CD4-positive, CD25-positive, alpha-beta regulatory T cell (primary cell): ENCODE data around the gene SLC38A6. TPM values are rescaled to one million over a fixed set of nuclear protein-coding genes. Genes with fewer than 3 reads are reported as not detected.

Source experiments
- ATAC-seq, 2 donors: fragments of 150-1000 bp; cut with Tn5 transposase; one replicate each; pipeline ENCODE4 v1.10.0; 2021; ENCODE audit warnings: low read depth in 2 of 2, moderate number of reproducible peaks in 2 of 2, moderate library complexity in 1 of 2
- DNase-seq, 3 donors: peaks; one replicate each; pipeline versions ENCODE4 v3.0.0 to v3.0.0-alpha.2; 2012 to 2022; ENCODE audit warnings: mixed read lengths in 1 of 3
- H3K27ac ChIP-seq: one replicate; pipeline ENCODE4 v1.7.0; 2013; ENCODE audit warnings: mild to moderate bottlenecking, low read length; ENCODE audit not compliant: insufficient read depth, poor library complexity, severe bottlenecking
- H3K27me3 ChIP-seq: one replicate; pipeline ENCODE4 v1.7.0; 2013; ENCODE audit warnings: low read length; ENCODE audit not compliant: control insufficient read depth, insufficient read depth
- H3K36me3 ChIP-seq: one replicate; pipeline ENCODE4 v1.7.0; 2013; ENCODE audit warnings: mild to moderate bottlenecking, low read length, moderate library complexity; ENCODE audit not compliant: control insufficient read depth, insufficient read depth
- H3K4me1 ChIP-seq: 2 replicates; pipeline ENCODE4 v1.7.0; 2013; ENCODE audit warnings: mild to moderate bottlenecking, low read length; ENCODE audit not compliant: insufficient read depth, control insufficient read depth, poor library complexity, severe bottlenecking
- H3K4me3 ChIP-seq: one replicate; pipeline ENCODE4 v1.7.0; 2013; ENCODE audit warnings: low read depth, mild to moderate bottlenecking, low read length, moderate library complexity
- H3K9me3 ChIP-seq, 2 experiments: 1 replicate in 1 of 2; 2 replicates in 1 of 2; pipeline ENCODE4 v1.7.0; 2013; ENCODE audit warnings: low read length in 2 of 2, mild to moderate bottlenecking in 1 of 2, moderate library complexity in 1 of 2; ENCODE audit not compliant: control insufficient read depth in 2 of 2
- H3K27ac Mint-ChIP-seq, 3 donors: one replicate each; pipeline ENCODE4 v1.8.0; 2020 to 2022; ENCODE audit warnings: mild to moderate bottlenecking in 3 of 3, mixed read lengths in 3 of 3, moderate library complexity in 2 of 3
- H3K27me3 Mint-ChIP-seq: one replicate; pipeline ENCODE4 v1.8.0; 2022; ENCODE audit warnings: mild to moderate bottlenecking, mixed read lengths
- H3K36me3 Mint-ChIP-seq: one replicate; pipeline ENCODE4 v1.8.0; 2020; ENCODE audit warnings: mixed read lengths
- H3K4me1 Mint-ChIP-seq, 4 donors: one replicate each; pipeline ENCODE4 v1.8.0; 2020 to 2022; ENCODE audit warnings: mixed read lengths in 4 of 4, mild to moderate bottlenecking in 1 of 4
- H3K4me3 Mint-ChIP-seq, 4 donors: one replicate each; pipeline ENCODE4 v1.8.0; 2020 to 2022; ENCODE audit warnings: mild to moderate bottlenecking in 4 of 4, mixed read lengths in 4 of 4, moderate library complexity in 3 of 4
- H3K9me3 Mint-ChIP-seq, 7 donors: one replicate each; pipeline ENCODE4 v1.8.0; 2020 to 2022; ENCODE audit warnings: mixed read lengths in 7 of 7, mild to moderate bottlenecking in 3 of 7, moderate library complexity in 2 of 7
- polyA plus RNA-seq, 4 donors: library from polyadenylated mRNA; unstranded; fragments of 300-500 nt; fragmentation: Illumina TruSeq; gene quantifications; one replicate each; pipeline ENCODE4 v1.2.3, GENCODE V29; 2021
- total RNA-seq: library from RNA; stranded (reverse); gene quantifications from one replicate; pipeline ENCODE4 v1.2.3, GENCODE V29; 2022

Gene SLC38A6
- total and polyA plus RNA-seq, 5 donors from 2014 or later: 6.3 to 13.8 (median 9.4) TPM

- Mint-ChIP-seq H3K27me3 (no peaks in the 10 kb centered on the region), H3K27ac (no peak overlapping the region), H3K4me1 (no peaks in the 10 kb centered on the region), H3K4me3 (no peak overlapping the region), H3K9me3 (peaks cover 0 to 10% (median 2%) of the 10 kb centered on the region in 7 donors), H3K36me3 (peaks cover 25% of the 10 kb centered on the region)
- no peaks in the 10 kb centered on the region for H3K27me3 ChIP-seq
- H3K36me3 ChIP-seq: no peaks in the 10 kb centered on the region
- H3K9me3 ChIP-seq: no peaks in the 10 kb centered on the region
- no peak overlapping the region for H3K27ac ChIP-seq
- ATAC-seq (no peak), DNase-seq (no peak)
- no peak overlapping the region for H3K4me3 ChIP-seq
- no peaks in the 10 kb centered on the region for H3K4me1 ChIP-seq
These were observed 117.7 kb downstream of the SLC38A6 start for GRCh38 chr14:61098721-61099120.

- H3K36me3 ChIP-seq: no peaks in the 10 kb centered on the region
- H3K4me1 Mint-ChIP-seq: no peaks in the 10 kb centered on the region
- no peak overlapping the region for H3K27ac Mint-ChIP-seq
- no peaks in the 10 kb centered on the region for H3K27me3 ChIP-seq
- H3K4me1 ChIP-seq: no peaks in the 10 kb centered on the region
- H3K4me3 Mint-ChIP-seq: no peak overlapping the region
- H3K4me3 ChIP-seq: no peak overlapping the region
- no peak overlapping the region for H3K27ac ChIP-seq
- DNase-seq: no peak
- H3K9me3 ChIP-seq: no peaks in the 10 kb centered on the region
- H3K9me3 Mint-ChIP-seq: peaks cover 0 to 10% (median 2%) of the 10 kb centered on the region in 7 donors
- peaks cover 20% of the 10 kb centered on the region for H3K36me3 Mint-ChIP-seq
- no peak for ATAC-seq
- H3K27me3 Mint-ChIP-seq: no peaks in the 10 kb centered on the region
These were observed 118.3 kb downstream of the SLC38A6 start for GRCh38 chr14:61099216-61099835.

- no peak overlapping the region for H3K27ac Mint-ChIP-seq
- H3K4me3 ChIP-seq: no peak overlapping the region
- H3K9me3 ChIP-seq: no peaks in the 10 kb centered on the region
- H3K36me3 Mint-ChIP-seq: peaks cover 18% of the 10 kb centered on the region
- peaks cover under 1 to 8% (median 5%) of the 10 kb centered on the region in 7 donors for H3K9me3 Mint-ChIP-seq
- no peak for ATAC-seq
- H3K4me1 Mint-ChIP-seq: no peaks in the 10 kb centered on the region
- no peak overlapping the region for H3K4me3 Mint-ChIP-seq
- H3K4me1 ChIP-seq: no peaks in the 10 kb centered on the region
- no peaks in the 10 kb centered on the region for H3K36me3 ChIP-seq
- no peaks in the 10 kb centered on the region for H3K27me3 ChIP-seq
- H3K27me3 Mint-ChIP-seq: no peaks in the 10 kb centered on the region
- DNase-seq: peak in 1 of 3 donors; percentile 20
- no peak overlapping the region for H3K27ac ChIP-seq
These were observed 120.9 kb downstream of the SLC38A6 start for GRCh38 chr14:61101803-61102548.

Other genes starting within 250 kb of the SLC38A6 start
- 17.0 TPM for gene MNAT1, start 246.5 kb upstream of the SLC38A6 start, total RNA-seq
- gene MNAT1, start 246.5 kb upstream of the SLC38A6 start, polyA plus RNA-seq: 10 to 100 TPM; 12.6 to 22.0 (median 14.5) TPM
- gene TRMT5, start 166 bp upstream of the SLC38A6 start, total RNA-seq: 2.8 TPM
- gene TRMT5, start 166 bp upstream of the SLC38A6 start, polyA plus RNA-seq: 1 to 10 TPM; 4.7 to 9.2 (median 6.5) TPM